ENCODE measurements around the gene CHST12. TPM values are rescaled to one million over a fixed set of nuclear protein-coding genes. Genes with fewer than 3 reads are reported as not detected.

Gene CHST12
- polyA plus RNA-seq, 2 of the 4 experiments (the other 2 are of a cell fraction) = 5.6 to 12.0 TPM

DNA sequence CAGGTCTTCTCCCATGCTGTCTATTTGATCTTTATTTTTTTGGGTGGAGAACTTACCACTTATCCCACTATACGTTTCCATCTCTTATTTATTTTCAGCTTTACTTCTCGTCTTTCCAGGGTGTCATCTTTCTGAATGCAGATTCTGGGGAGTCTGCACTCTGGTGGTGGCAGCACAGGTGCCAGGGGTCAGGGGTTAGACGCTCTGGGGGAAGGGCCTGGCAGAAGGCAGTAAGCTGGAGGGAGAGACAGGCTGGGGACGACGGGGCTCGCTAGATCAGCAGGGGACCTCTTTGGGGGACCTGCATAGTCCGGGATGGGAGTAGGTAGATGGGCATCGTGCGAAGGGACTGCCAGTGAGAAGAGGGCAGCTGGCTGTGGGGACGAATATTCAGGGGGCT is 22.3 kb downstream of the CHST12 start (continued):
- TF ChIP-seq, protein P1, sequence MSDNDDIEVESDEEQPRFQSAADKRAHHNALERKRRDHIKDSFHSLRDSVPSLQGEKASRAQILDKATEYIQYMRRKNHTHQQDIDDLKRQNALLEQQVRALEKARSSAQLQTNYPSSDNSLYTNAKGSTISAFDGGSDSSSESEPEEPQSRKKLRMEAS (IDR thresholded peaks at IDR 0.05) = no peak
- no peak for TF ChIP-seq GATA3 (IDR thresholded peaks at IDR 0.05; ENCODE audit: borderline replicate concordance)
- TF ChIP-seq E2F6 (IDR thresholded peaks at IDR 0.05; ENCODE audit: borderline replicate concordance, low read depth) = no peak
- TF ChIP-seq EP300 (IDR thresholded peaks at IDR 0.05) = no peak
- TF ChIP-seq RAD21 (conservative IDR thresholded peaks at IDR 0.05 in 1 of 2, IDR thresholded peaks at IDR 0.05 in 1 of 2) = no peak
- TF ChIP-seq BHLHE40 (IDR thresholded peaks at IDR 0.05; ENCODE audit: low read depth, low read length) = no peak
- TF ChIP-seq MAFK (IDR thresholded peaks at IDR 0.05; ENCODE audit: partially characterized antibody) = no peak
- TF ChIP-seq SREBF2 (IDR thresholded peaks at IDR 0.05) = no peak
- TF ChIP-seq, protein P2, sequence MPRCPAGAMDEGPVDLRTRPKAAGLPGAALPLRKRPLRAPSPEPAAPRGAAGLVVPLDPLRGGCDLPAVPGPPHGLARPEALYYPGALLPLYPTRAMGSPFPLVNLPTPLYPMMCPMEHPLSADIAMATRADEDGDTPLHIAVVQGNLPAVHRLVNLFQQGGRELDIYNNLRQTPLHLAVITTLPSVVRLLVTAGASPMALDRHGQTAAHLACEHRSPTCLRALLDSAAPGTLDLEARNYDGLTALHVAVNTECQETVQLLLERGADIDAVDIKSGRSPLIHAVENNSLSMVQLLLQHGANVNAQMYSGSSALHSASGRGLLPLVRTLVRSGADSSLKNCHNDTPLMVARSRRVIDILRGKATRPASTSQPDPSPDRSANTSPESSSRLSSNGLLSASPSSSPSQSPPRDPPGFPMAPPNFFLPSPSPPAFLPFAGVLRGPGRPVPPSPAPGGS (IDR thresholded peaks at IDR 0.05) = no peak
- TF ChIP-seq JUN (IDR thresholded peaks at IDR 0.05) = no peak

DNA sequence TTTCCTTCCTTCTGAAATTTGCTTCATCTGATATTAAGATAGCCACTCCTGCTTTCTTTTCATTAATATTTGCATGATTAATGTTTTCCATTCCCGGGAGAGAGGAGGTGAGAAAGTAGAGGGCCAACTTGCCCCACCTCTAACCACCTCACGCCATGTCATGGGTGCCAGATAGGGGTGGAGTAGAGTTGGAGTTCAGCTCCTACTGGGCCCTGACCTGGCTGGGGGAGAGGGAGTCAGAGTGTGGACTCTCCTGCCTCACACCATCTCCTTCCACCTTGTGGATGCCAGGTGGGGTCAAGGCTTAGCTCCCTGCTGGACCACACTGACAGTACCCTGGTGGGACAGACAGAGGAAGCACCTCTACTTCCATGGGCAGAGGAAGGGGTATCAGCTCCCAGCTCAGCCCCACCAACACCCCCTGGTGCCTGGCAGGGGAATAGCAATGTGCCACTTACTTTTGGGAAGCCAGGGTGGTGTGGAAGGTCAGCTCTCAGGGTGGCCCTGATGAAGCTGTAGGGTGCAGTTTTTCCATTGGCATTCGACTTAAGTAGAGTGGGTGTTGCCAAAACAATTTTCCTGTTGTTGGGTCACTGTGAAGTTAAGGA is 28.0 kb downstream of the CHST12 start:
- ChIA-PET POLR2A (no interaction called here), CTCF (interaction anchor here (1.2 to 1.9 kb wide), 5 partner anchors 9 to 26 kb away, joined by 3 to 5 read pairs (median 5); no protein-coding TSS in a partner anchor)
- no peak overlapping the region for H3K4me3 ChIP-seq
- no peak overlapping the region for H3K27ac ChIP-seq
- TF ChIP-seq ZNF302 (CRISPR knock-in tag; IDR thresholded peaks at IDR 0.05) (no peak), RAD21 (conservative IDR thresholded peaks at IDR 0.05 in 1 of 2, IDR thresholded peaks at IDR 0.05 in 1 of 2) (peak in 1 of 2 experiments; percentile 21; a peak in 1 of 5 replicates)
- FAIRE-seq (no peak), ATAC-seq (peak in 1 of 2 experiments; percentile 73; a peak in 3 of 6 replicates), DNase-seq (ENCODE audit: low read depth in 1 of 2, low spot score in 1 of 2) (peak; percentile 20 to 21)
- H3K4me2 ChIP-seq = no peak overlapping the region
- H3K9me3 ChIP-seq = peaks cover 10% of the 10 kb centered on the region; the same call in 2 of the 3 replicates
- WGBS (ENCODE audit: missing lambda C conversion rate) = 57% methylated on average over 3 of the region's 3 CpGs
- no peaks in the 10 kb centered on the region for H3K4me1 ChIP-seq

DNA sequence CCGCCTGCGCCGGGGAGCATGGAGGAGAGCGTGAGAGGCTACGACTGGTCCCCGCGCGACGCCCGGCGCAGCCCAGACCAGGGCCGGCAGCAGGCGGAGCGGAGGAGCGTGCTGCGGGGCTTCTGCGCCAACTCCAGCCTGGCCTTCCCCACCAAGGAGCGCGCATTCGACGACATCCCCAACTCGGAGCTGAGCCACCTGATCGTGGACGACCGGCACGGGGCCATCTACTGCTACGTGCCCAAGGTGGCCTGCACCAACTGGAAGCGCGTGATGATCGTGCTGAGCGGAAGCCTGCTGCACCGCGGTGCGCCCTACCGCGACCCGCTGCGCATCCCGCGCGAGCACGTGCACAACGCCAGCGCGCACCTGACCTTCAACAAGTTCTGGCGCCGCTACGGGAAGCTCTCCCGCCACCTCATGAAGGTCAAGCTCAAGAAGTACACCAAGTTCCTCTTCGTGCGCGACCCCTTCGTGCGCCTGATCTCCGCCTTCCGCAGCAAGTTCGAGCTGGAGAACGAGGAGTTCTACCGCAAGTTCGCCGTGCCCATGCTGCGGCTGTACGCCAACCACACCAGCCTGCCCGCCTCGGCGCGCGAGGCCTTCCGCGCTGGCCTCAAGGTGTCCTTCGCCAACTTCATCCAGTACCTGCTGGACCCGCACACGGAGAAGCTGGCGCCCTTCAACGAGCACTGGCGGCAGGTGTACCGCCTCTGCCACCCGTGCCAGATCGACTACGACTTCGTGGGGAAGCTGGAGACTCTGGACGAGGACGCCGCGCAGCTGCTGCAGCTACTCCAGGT is 29.7 kb downstream of the CHST12 start:
- POLR2A ChIA-PET = no interaction called here
- H3K4me1 ChIP-seq = no peaks in the 10 kb centered on the region

More for the DNA sequence above, 29.7 kb downstream of the CHST12 start:
- TF ChIP-seq HES2 (IDR thresholded peaks at IDR 0.05) = no peak
- no peak for TF ChIP-seq EP300 (IDR thresholded peaks at IDR 0.05)
- no peak for TF ChIP-seq RAD21 (conservative IDR thresholded peaks at IDR 0.05 in 1 of 2, IDR thresholded peaks at IDR 0.05 in 1 of 2)
- no peak for TF ChIP-seq MYC (IDR thresholded peaks at IDR 0.05; ENCODE audit: borderline replicate concordance, low read length)
- TF ChIP-seq HOXB13 (CRISPR knock-in tag; IDR thresholded peaks at IDR 0.05; ENCODE audit: low read depth) = no peak
- TF ChIP-seq FOXS1 (CRISPR knock-in tag; IDR thresholded peaks at IDR 0.05) = no peak
- TF ChIP-seq POLR2AphosphoS2 (conservative IDR thresholded peaks at IDR 0.05; ENCODE audit: low read length) = no peak
- TF ChIP-seq NR3C1 (IDR thresholded peaks at IDR 0.05) = no peak
- no peak for TF ChIP-seq E2F6 (IDR thresholded peaks at IDR 0.05; ENCODE audit: borderline replicate concordance, low read depth)
- TF ChIP-seq, protein P1 (IDR thresholded peaks at IDR 0.05) = no peak
- no peak for TF ChIP-seq RNF2 (IDR thresholded peaks at IDR 0.05; ENCODE audit: borderline replicate concordance, low read depth)
- no peak for TF ChIP-seq BHLHE40 (IDR thresholded peaks at IDR 0.05; ENCODE audit: low read depth, low read length)
- TF ChIP-seq CEBPB (IDR thresholded peaks at IDR 0.05) = no peak
- TF ChIP-seq HEYL (CRISPR knock-in tag; IDR thresholded peaks at IDR 0.05) = no peak
- TF ChIP-seq FOSL2 (IDR thresholded peaks at IDR 0.05) = no peak
- TF ChIP-seq FOSL2 (CRISPR knock-in tag; IDR thresholded peaks at IDR 0.05) = no peak
- no peak for TF ChIP-seq FOSB (CRISPR knock-in tag; IDR thresholded peaks at IDR 0.05)
- no peak for TF ChIP-seq EHMT2 (IDR thresholded peaks at IDR 0.05; ENCODE audit: low read depth)
- Histone ChIP-seq H3K4me2 (no peak overlapping the region), H3K4me3 (no peak overlapping the region), H3K9me3 (peaks cover 10% of the 10 kb centered on the region; the same call in 2 of the 3 replicates), H3K27ac (no peak overlapping the region)
- CTCF ChIA-PET = interaction anchor here (0.6 to 1.7 kb wide), 6 partner anchors 12 to 248 kb away, joined by 3 to 7 read pairs (median 3); no protein-coding TSS in a partner anchor
- 97% methylated on average over 79 of the region's 85 CpGs for WGBS (ENCODE audit: missing lambda C conversion rate)
- no peak for FAIRE-seq
- no peak for DNase-seq (ENCODE audit: low read depth in 1 of 2, low spot score in 1 of 2)
- ATAC-seq = no peak

Measured in A549 (cell line).